WTC11 (cell line): Measurements from ENCODE around the gene ESPN. TPM values are rescaled to one million over a fixed set of nuclear protein-coding genes. Genes with fewer than 3 reads are reported as not detected.
A peak's percentile ranks its signal among the peaks of the same experiment; 100 is the strongest.

Experiments used
- ATAC-seq: fragments of 200-7000 bp; cut with Tn5 transposase; 2 replicates; pipeline ENCODE4 v1.10.0; 2021; ENCODE audit warnings: mild to moderate bottlenecking, moderate library complexity
- CTCF ChIA-PET: fragments of 300-600 bp; sonication (Branson Sonifier 250); formaldehyde crosslinking; loops from one replicate; lab custom pipeline; 2021; ENCODE audit warnings: antibody characterized with exemption; lab: Charles Lee
- POLR2A ChIA-PET: fragments of 350-600 bp; sonication (Branson Sonifier 250); formaldehyde crosslinking; loops from one replicate; lab custom pipeline; 2021; ENCODE audit warnings: antibody characterized with exemption; lab: Charles Lee
- DNase-seq: peaks from one replicate; pipeline ENCODE4 v3.0.0; 2021; ENCODE audit warnings: low spot score
- H3K27ac Mint-ChIP-seq: 2 replicates; pipeline ENCODE4 v1.8.0; 2021; ENCODE audit warnings: mixed read lengths
- H3K27me3 Mint-ChIP-seq: 2 replicates; pipeline ENCODE4 v1.8.0; 2021; ENCODE audit warnings: low read depth, mild to moderate bottlenecking, moderate library complexity, mixed read lengths
- H3K36me3 Mint-ChIP-seq: 2 replicates; pipeline ENCODE4 v1.8.0; 2021; ENCODE audit warnings: mixed read lengths
- H3K4me1 Mint-ChIP-seq: 2 replicates; pipeline ENCODE4 v1.8.0; 2022; ENCODE audit warnings: mixed read lengths
- H3K4me3 Mint-ChIP-seq: 2 replicates; pipeline ENCODE4 v1.8.0; 2021; ENCODE audit warnings: mild to moderate bottlenecking, moderate library complexity, mixed read lengths
- H3K9me3 Mint-ChIP-seq: 2 replicates; pipeline ENCODE4 v1.8.0; 2021; ENCODE audit warnings: mixed read lengths
- AR ChIP-seq: fragments of 250-450 bp; sonication (Bioruptor Pico); IDR thresholded peaks from 2 replicates; pipeline ENCODE4 v1.9.0; 2021; ENCODE audit warnings: mild to moderate bottlenecking
- ARID4B ChIP-seq: sonication (generic); formaldehyde crosslinking; IDR thresholded peaks from 2 replicates; pipeline ENCODE4 v1.8.0; 2023; ENCODE audit warnings: missing genetic modification reagents, mild to moderate bottlenecking, borderline replicate concordance
- FOXP1 ChIP-seq: sonication (generic); formaldehyde crosslinking; IDR thresholded peaks from 2 replicates; pipeline ENCODE4 v1.8.0; 2022; ENCODE audit warnings: missing genetic modification reagents, mild to moderate bottlenecking, moderate library complexity, borderline replicate concordance
- GABPB1 ChIP-seq: sonication (generic); formaldehyde crosslinking; IDR thresholded peaks from 2 replicates; pipeline ENCODE4 v1.8.1; 2023; ENCODE audit warnings: mild to moderate bottlenecking, missing genetic modification reagents
- KAT7 ChIP-seq: sonication (generic); formaldehyde crosslinking; IDR thresholded peaks from 2 replicates; pipeline ENCODE4 v1.8.1; 2023; ENCODE audit warnings: missing genetic modification reagents, mild to moderate bottlenecking, borderline replicate concordance
- MAX ChIP-seq: sonication (generic); formaldehyde crosslinking; IDR thresholded peaks from 2 replicates; pipeline ENCODE4 v1.8.0; 2022; ENCODE audit warnings: mild to moderate bottlenecking, missing genetic modification reagents
- MLX ChIP-seq: sonication (generic); formaldehyde crosslinking; IDR thresholded peaks from 2 replicates; pipeline ENCODE4 v1.8.1; 2023; ENCODE audit warnings: mild to moderate bottlenecking, missing genetic modification reagents, moderate library complexity
- NFE2L1 ChIP-seq: sonication (generic); formaldehyde crosslinking; IDR thresholded peaks from 2 replicates; pipeline ENCODE4 v1.8.1; 2023; ENCODE audit warnings: missing genetic modification reagents
- NR1H2 ChIP-seq: sonication (generic); formaldehyde crosslinking; IDR thresholded peaks from 2 replicates; pipeline ENCODE4 v1.9.0; 2021; ENCODE audit warnings: mild to moderate bottlenecking, moderate library complexity, missing genetic modification reagents
- OVOL2 ChIP-seq: fragments of 250-450 bp; sonication (Bioruptor Pico); IDR thresholded peaks from 2 replicates; pipeline ENCODE4 v1.9.0; 2021; ENCODE audit warnings: mild to moderate bottlenecking, borderline replicate concordance
- ZBTB43 ChIP-seq: sonication (generic); formaldehyde crosslinking; IDR thresholded peaks from 2 replicates; pipeline ENCODE4 v1.8.1; 2023; ENCODE audit warnings: mild to moderate bottlenecking, missing genetic modification reagents
- ZNF232 ChIP-seq: sonication (generic); formaldehyde crosslinking; IDR thresholded peaks from 2 replicates; pipeline ENCODE4 v1.8.0; 2022; ENCODE audit warnings: mild to moderate bottlenecking, missing genetic modification reagents
- ZNF281 ChIP-seq: sonication (generic); formaldehyde crosslinking; IDR thresholded peaks from 2 replicates; pipeline ENCODE4 v1.8.0; 2023; ENCODE audit warnings: mild to moderate bottlenecking, missing genetic modification reagents
- ZSCAN18 ChIP-seq: fragments of 250-450 bp; sonication (Bioruptor Pico); IDR thresholded peaks from 2 replicates; pipeline ENCODE4 v2.1.2; 2022; ENCODE audit warnings: mild to moderate bottlenecking, moderate library complexity
- total RNA-seq: library from RNA; stranded (reverse); gene quantifications from 3 replicates; pipeline ENCODE4 v1.2.3, GENCODE V29; 2021

ESPN gene
- total RNA-seq, 1 experiment from 2014 or later: 46.1 TPM

- ChIA-PET CTCF (interaction anchor here (0.6 to 3.8 kb wide), 5 partner anchors 13 to 83 kb away, joined by 3 to 35 read pairs (median 5); no protein-coding TSS in a partner anchor), POLR2A (no interaction called here)
- TF ChIP-seq MLX (CRISPR knock-in tag) (no peak), ZNF281 (CRISPR knock-in tag) (no peak), NFE2L1 (CRISPR knock-in tag) (no peak), NR1H2 (CRISPR knock-in tag) (no peak), FOXP1 (CRISPR knock-in tag) (no peak), GABPB1 (CRISPR knock-in tag) (no peak), OVOL2 (CRISPR knock-in tag) (no peak), ZBTB43 (CRISPR knock-in tag) (no peak), ZSCAN18 (CRISPR knock-in tag) (no peak)
- Mint-ChIP-seq H3K9me3 (no peaks in the 10 kb centered on the region), H3K4me3 (no peak overlapping the region), H3K27me3 (peaks cover 2% of the 10 kb centered on the region; the same call in 1 of the 2 replicates), H3K27ac (no peak overlapping the region), H3K4me1 (peaks cover 14% of the 10 kb centered on the region), H3K36me3 (peaks cover 26% of the 10 kb centered on the region)
- DNase-seq: peak; percentile 8
- no peak for ATAC-seq
Measured at GRCh38 chr1:6467744-6468688, 43.4 kb downstream of the ESPN start.

GRCh38 chr1:6468729-6469461, 44.3 kb downstream of the ESPN start:
- H3K36me3 Mint-ChIP-seq: peaks cover 24% of the 10 kb centered on the region
- peaks cover 2% of the 10 kb centered on the region; the same call in 1 of the 2 replicates for H3K27me3 Mint-ChIP-seq
- TF ChIP-seq AR (CRISPR knock-in tag) (no peak), KAT7 (CRISPR knock-in tag) (no peak), ARID4B (no peak), MAX (CRISPR knock-in tag) (no peak), ZNF232 (no peak)
- CTCF ChIA-PET: interaction anchor here (0.6 to 6.3 kb wide), 7 partner anchors 13 to 82 kb away, joined by 3 to 71 read pairs (median 12); no protein-coding TSS in a partner anchor
- H3K9me3 Mint-ChIP-seq: no peaks in the 10 kb centered on the region
- DNase-seq (no peak), ATAC-seq (no peak)
- H3K4me1 Mint-ChIP-seq: peaks cover 17% of the 10 kb centered on the region
- H3K4me3 Mint-ChIP-seq: no peak overlapping the region
- no peak overlapping the region for H3K27ac Mint-ChIP-seq
- POLR2A ChIA-PET: no interaction called here
